LoVo (cell line): ENCODE data around the gene IFI27L1.
A peak's percentile ranks its signal among the peaks of the same experiment; 100 is the strongest.

ENCODE experiments used
- DNase-seq: peaks from one replicate; pipeline ENCODE4 v3.0.0-alpha.2; 2016; ENCODE audit warnings: low spot score

Gene IFI27L1

GRCh38 chr14:94132285-94132887 is 51.3 kb downstream of the IFI27L1 start:
- peak; percentile 60 for DNase-seq

- DNase-seq: no peak
These were observed 54.4 kb downstream of the IFI27L1 start for GRCh38 chr14:94135476-94135875.

DNA sequence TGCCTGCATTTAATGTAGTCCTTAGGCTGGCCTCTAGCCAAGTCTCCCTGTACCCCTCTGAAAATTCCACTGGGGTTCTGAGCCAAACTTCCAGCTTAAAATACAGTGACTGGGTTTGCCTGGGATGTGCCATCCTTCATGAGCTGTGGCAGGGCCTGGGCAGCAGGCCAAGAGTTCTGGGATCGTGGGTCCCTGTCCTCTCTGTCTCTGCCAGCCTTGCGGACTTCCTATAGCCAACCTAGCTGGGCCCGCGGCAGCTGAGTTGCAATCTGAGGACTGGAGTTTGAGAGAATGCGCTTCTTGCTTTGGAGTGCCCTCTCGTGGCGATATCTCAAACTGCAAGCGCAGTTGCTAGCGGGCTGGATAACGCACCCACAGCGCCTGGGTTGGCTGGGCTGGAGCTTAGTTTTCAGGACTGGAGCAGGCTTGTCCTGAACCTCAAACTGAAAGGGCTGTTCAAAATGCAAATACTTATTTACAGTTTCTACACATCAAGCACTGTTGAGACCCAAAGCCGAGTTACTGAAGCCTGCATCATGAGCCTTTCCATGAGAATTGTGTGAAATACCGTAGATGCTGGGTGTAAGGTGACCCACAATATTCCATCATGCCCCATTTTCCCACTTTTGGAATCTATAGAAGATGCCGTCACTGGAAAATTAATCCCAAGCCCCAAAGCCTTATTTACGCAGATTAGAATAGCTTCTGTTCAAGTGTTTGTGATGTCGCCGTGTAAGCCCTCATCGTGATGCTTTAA is 55.6 kb downstream of the IFI27L1 start:
- DNase-seq: peak; percentile 76

DNA sequence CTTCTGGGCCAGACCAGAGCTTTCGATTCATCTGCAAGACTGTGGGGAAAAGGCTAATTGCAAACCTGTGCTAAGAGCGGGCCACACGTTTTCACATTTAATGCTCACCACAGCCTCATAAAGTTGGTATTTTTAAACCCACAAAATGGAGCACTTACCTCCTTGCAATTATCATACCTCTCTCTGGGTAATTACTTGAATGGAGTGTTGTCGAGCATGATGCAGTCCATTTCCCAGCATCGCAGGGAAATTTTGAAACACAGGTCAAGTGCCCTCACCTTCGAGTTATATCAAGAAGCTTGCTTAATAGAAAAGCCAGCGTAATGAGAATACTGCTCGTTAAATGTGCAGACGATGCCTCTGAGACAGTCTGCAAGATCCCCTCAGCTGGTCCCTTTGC is 57.1 kb downstream of the IFI27L1 start:
- no peak for DNase-seq

GRCh38 chr14:94139006-94139405 is 57.9 kb downstream of the IFI27L1 start:
- no peak for DNase-seq

DNA sequence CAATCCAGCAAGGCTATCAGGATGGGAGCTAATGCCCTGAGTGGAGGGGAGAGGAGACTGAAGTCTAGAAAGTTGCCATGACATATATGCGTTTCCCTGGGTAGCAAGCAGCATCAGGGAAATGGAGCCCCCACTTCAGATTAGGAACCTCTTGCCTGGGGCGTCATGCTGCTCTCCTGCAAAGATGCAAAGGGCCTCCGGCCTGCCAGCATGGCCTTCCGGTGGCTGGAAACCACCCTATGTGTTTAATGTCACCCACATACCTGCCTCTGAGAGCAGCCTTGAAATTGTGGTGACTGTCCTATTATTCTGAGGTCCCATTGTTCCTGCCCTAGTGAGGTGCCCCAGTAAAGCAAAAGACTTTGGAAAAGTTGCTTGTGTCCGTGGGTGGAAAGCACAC is 58.3 kb downstream of the IFI27L1 start:
- no peak for DNase-seq

DNA sequence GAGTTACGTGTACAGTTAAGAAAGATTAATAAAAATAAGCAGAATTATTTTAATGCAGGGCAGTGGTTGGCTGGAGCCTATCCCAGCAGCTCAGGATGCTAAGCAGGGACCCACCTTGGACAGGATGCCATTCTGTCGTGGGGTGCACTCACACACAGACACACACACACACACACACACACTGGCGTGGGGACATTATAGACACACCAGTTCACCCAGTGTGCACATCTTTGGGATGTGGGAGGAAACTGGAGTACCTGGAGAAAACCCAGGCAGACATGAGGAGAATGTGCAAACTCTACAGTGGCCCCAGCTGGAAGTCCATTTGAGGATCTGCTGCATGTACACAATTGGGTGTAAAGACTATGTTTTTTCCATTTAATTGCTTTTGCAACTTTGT is 61.1 kb downstream of the IFI27L1 start:
- no peak for DNase-seq

DNA sequence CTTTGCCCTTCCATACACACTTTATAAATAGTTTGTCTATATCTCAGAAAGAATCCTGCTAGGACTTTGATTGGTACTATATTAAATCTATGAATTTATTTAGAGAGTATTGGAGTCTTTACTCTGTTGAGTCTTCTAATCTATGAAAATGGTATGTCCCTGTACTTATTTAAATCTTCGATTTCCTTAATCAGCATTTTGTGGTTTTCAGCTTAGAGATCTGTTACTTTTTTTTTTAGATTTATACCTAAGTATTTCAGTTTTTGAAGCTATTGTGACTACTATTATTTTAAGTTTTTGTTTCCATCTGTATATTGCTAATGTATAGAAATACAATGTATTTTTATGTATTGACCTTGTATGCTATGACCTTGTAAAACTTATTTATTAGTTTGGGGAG is 61.7 kb downstream of the IFI27L1 start:
- no peak for DNase-seq

- no peak for DNase-seq
These were observed 62.1 kb downstream of the IFI27L1 start for GRCh38 chr14:94143239-94143638.

DNA sequence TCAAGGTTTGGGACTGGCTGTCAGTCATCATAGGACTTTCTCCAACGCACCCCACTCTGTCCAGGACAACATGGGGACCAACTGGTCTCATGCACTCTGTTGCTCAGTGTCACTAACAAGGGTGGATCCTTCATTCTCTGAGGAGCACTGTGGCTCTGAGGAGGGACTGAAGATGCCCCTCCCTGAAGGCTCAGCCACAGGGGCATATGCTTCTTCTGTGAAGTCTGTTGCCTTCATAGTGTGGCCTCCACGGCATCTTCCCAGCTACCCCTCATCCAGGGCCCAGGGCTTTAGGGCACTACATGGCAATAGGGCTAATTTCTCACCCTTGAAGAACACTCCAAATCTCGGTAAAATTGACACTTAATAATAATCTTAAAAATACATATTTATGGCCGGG is 62.6 kb downstream of the IFI27L1 start:
- no peak for DNase-seq

DNA sequence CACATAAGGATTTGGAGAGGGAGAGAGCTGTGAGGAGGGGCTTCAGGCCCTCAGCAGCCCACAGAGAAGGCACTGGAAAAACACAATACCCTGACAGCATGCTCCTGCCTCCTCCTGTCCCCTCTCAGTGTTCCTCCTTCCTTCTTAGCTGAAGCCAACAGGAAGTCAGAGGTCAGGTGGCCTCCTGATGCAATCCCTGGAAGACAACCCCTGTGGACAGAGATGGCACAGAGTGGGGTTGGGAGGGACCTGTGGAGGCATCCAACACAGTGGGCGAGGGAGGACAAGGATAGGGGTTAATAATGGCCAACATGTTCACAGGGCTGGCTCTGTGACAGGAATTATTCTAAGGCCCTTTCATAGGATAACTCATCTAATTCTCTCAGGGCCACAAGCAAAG is 63.7 kb downstream of the IFI27L1 start:
- DNase-seq: no peak

GRCh38 chr14:94145902-94146527 is 64.9 kb downstream of the IFI27L1 start:
- no peak for DNase-seq
